ENCODE results near the gene CHD9NB. TPM values are rescaled to one million over a fixed set of nuclear protein-coding genes. Genes with fewer than 3 reads are reported as not detected.

The CHD9NB gene
- total RNA-seq, 4 donors from 2014 or later = 0.38 to 0.66 (median 0.51) TPM; not detected in 1

DNA sequence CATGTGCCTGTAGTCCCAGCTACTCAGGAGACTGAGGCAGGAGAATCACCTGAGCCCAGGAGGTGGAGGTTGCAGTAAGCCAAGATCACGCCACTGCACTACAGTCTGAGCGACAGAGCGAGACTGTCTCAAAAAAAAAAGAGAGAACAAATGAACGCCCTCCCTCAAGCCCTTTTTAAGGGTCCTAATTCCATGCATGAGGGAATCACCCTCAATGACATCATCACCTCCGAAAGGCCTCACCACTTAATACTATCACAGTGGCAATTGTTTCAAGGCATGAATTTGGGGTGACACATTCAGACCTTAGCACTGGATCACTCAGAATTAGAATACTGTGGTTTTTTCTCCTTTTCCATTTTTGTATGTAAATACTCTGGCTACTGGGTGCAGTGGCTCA is 57.8 kb downstream of the CHD9NB start:
- TF ChIP-seq, protein P1, sequence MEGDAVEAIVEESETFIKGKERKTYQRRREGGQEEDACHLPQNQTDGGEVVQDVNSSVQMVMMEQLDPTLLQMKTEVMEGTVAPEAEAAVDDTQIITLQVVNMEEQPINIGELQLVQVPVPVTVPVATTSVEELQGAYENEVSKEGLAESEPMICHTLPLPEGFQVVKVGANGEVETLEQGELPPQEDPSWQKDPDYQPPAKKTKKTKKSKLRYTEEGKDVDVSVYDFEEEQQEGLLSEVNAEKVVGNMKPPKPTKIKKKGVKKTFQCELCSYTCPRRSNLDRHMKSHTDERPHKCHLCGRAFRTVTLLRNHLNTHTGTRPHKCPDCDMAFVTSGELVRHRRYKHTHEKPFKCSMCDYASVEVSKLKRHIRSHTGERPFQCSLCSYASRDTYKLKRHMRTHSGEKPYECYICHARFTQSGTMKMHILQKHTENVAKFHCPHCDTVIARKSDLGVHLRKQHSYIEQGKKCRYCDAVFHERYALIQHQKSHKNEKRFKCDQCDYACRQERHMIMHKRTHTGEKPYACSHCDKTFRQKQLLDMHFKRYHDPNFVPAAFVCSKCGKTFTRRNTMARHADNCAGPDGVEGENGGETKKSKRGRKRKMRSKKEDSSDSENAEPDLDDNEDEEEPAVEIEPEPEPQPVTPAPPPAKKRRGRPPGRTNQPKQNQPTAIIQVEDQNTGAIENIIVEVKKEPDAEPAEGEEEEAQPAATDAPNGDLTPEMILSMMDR (IDR thresholded peaks at IDR 0.05; ENCODE audit: low read depth) = no peak

DNA sequence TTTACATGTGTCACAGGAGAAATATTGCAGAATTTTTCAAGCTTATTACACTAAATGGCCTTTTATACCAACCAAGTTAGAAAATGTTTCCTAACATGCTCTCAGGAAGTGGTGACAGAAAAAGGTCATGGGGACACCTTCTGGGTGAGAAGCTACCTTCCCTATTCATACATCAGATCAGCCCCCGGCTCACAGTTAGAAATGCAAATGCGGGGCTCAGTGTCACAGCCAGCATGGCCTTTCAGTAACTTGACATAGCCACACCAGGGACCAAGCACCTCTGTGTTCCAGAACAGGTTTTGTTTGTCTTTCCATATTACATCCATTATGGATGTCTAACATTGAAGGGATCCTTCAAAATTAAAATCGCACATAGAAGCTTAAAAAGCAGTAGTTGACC is 59.5 kb downstream of the CHD9NB start:
- TF ChIP-seq, protein P1 (IDR thresholded peaks at IDR 0.05; ENCODE audit: low read depth) = no peak

DNA sequence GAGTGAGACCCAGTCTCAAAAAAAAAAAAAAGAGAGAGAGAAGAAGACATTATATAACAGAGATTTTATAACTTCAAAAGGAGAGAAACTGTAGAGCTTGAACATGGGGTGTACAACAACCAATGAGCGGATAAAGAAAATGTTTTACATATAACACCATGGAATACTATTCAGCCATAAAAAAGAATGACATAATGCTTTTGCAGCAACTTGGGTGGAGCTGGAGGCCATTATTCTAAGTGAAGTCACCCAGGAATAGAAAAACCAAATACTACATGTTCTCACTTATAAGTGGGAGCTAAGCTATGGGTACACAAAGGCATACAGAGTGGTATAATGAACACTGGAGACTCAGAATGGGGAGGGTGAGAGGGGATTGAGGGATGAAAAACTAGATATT is 61.1 kb downstream of the CHD9NB start:
- TF ChIP-seq, protein P1 (IDR thresholded peaks at IDR 0.05; ENCODE audit: low read depth) = no peak

Other genes starting within 250 kb of the CHD9NB start
- gene CHD9, start 2.1 kb upstream of the CHD9NB start, total RNA-seq = 100 to 1,000 TPM in 2 of 4 donors, 10 to 100 TPM in 2; 78.0 to 113 (median 101) TPM